Cardiac muscle cell (in vitro differentiated cells and primary cell): ENCODE results near the gene TLE4. TPM values are rescaled to one million over a fixed set of nuclear protein-coding genes. Genes with fewer than 3 reads are reported as not detected.

ENCODE experiments used
- DNase-seq, 2 donors: peaks; one replicate each; pipeline versions ENCODE4 v3.0.0 to v3.0.0-alpha.2; 2010 to 2017; ENCODE audit warnings: low read depth in 1 of 2, low spot score in 1 of 2
- H3K27ac ChIP-seq: fragments of 200-600 bp; sonication (generic); 2 replicates; pipeline ENCODE4 v1.5.1; 2016
- H3K27me3 ChIP-seq: fragments of 200-600 bp; sonication (generic); 2 replicates; pipeline ENCODE4 v1.6.0; 2016; ENCODE audit warnings: control low read depth
- H3K36me3 ChIP-seq: fragments of 200-600 bp; sonication (generic); 2 replicates; pipeline ENCODE4 v1.5.1; 2016; ENCODE audit warnings: control low read depth
- H3K4me1 ChIP-seq: fragments of 200-600 bp; sonication (generic); 2 replicates; pipeline ENCODE4 v1.8.1; 2017; ENCODE audit warnings: low read depth, mild to moderate bottlenecking, mixed run types
- H3K4me3 ChIP-seq: fragments of 200-600 bp; sonication (generic); 2 replicates; pipeline ENCODE4 v1.5.1; 2016; ENCODE audit warnings: mild to moderate bottlenecking
- H3K9me3 ChIP-seq: fragments of 200-600 bp; sonication (generic); 2 replicates; pipeline ENCODE4 v1.5.1; 2017; ENCODE audit warnings: low read depth, mild to moderate bottlenecking, control low read depth
- CTCF ChIP-seq: IDR thresholded peaks from 2 replicates; pipeline ENCODE4 v1.5.1; 2012; ENCODE audit warnings: low read depth, mild to moderate bottlenecking, low read length
- polyA plus RNA-seq: library from polyadenylated mRNA; unstranded; fragments of >200 nt; fragmentation: Nextera tagmentation; extraction: Ambion mirVana; gene quantifications from 2 replicates; pipeline ENCODE4 v1.2.1, GENCODE V29; 2016
- total RNA-seq: library from RNA; depleted of rRNA; stranded (reverse); fragments of >200 nt; gene quantifications from 2 replicates; pipeline ENCODE4 v1.2.3, GENCODE V29; 2016

Gene TLE4
- total and polyA plus RNA-seq, 2 experiments from 2014 or later = 9.1 to 11.9 TPM

- Histone ChIP-seq H3K27ac (no peak overlapping the region), H3K36me3 (no peaks in the 10 kb centered on the region), H3K4me3 (no peak overlapping the region), H3K9me3 (no peaks in the 10 kb centered on the region), H3K4me1 (no peaks in the 10 kb centered on the region), H3K27me3 (no peaks in the 10 kb centered on the region)
- DNase-seq = no peak
- no peak for TF ChIP-seq CTCF
Measured at GRCh38 chr9:79559495-79560181, 12.1 kb upstream of the TLE4 start.

- Histone ChIP-seq H3K27ac (no peak overlapping the region), H3K9me3 (no peaks in the 10 kb centered on the region), H3K27me3 (no peaks in the 10 kb centered on the region), H3K36me3 (no peaks in the 10 kb centered on the region), H3K4me3 (no peak overlapping the region), H3K4me1 (no peaks in the 10 kb centered on the region)
- no peak for TF ChIP-seq CTCF
- no peak for DNase-seq
Measured at GRCh38 chr9:79562749-79563386, 8.9 kb upstream of the TLE4 start.

GRCh38 chr9:79564105-79564504 is 7.7 kb upstream of the TLE4 start:
- H3K4me3 ChIP-seq = no peak overlapping the region
- no peaks in the 10 kb centered on the region for H3K9me3 ChIP-seq
- no peak for DNase-seq
- no peak for TF ChIP-seq CTCF
- no peaks in the 10 kb centered on the region for H3K27me3 ChIP-seq
- H3K4me1 ChIP-seq = no peaks in the 10 kb centered on the region
- no peak overlapping the region for H3K27ac ChIP-seq
- no peaks in the 10 kb centered on the region for H3K36me3 ChIP-seq

DNA sequence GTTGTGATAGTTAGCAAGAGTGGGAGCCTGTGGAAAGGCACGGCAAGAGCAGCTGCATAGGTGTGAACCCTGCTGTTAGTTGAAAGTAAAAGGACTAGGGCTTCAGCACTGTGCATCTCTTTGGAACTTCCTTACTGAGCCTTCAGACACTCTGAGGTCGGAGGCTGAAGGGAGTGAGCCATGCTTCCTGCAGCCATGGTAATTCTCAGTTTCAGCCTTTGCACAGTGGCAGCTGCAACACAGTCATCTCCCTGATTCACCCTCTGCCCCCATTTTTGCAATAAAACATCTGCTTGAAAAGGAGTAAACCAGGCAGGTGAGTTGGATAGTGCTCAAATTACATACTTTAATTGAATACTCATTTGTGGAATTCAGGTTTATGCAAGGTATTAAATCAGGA is 6.5 kb upstream of the TLE4 start:
- no peaks in the 10 kb centered on the region for H3K36me3 ChIP-seq
- no peak overlapping the region for H3K27ac ChIP-seq
- DNase-seq = no peak
- no peaks in the 10 kb centered on the region for H3K4me1 ChIP-seq
- H3K27me3 ChIP-seq = peaks cover 7% of the 10 kb centered on the region
- H3K4me3 ChIP-seq = no peak overlapping the region
- TF ChIP-seq CTCF = no peak
- H3K9me3 ChIP-seq = no peaks in the 10 kb centered on the region

GRCh38 chr9:79567671-79568098 is 4.1 kb upstream of the TLE4 start:
- no peak for DNase-seq

More at GRCh38 chr9:79567671-79568098, 4.1 kb upstream of the TLE4 start:
- no peaks in the 10 kb centered on the region for H3K4me1 ChIP-seq
- no peak overlapping the region for H3K4me3 ChIP-seq
- H3K9me3 ChIP-seq = no peaks in the 10 kb centered on the region
- H3K27me3 ChIP-seq = peaks cover 9% of the 10 kb centered on the region
- no peak overlapping the region for H3K27ac ChIP-seq
- no peaks in the 10 kb centered on the region for H3K36me3 ChIP-seq
- no peak for TF ChIP-seq CTCF
